SK-N-MC (cell line): ENCODE measurements around the gene CLPSL1.

Experiments
- DNase-seq: peaks from one replicate; pipeline ENCODE4 v3.0.0-alpha.2; 2011; ENCODE audit warnings: low read depth, low spot score
- H3K27ac ChIP-seq: fragments of 200-600 bp; sonication (generic); 2 replicates; pipeline ENCODE4 v1.5.1; 2016; ENCODE audit warnings: mixed run types
- H3K36me3 ChIP-seq: fragments of 200-600 bp; sonication (generic); 2 replicates; pipeline ENCODE4 v1.6.1; 2017; ENCODE audit warnings: antibody characterized with exemption, low read length, mixed read lengths; ENCODE audit not compliant: insufficient read depth
- H3K4me3 ChIP-seq: fragments of 200-600 bp; sonication (generic); 2 replicates; pipeline ENCODE4 v1.5.1; 2016
- H3K9ac ChIP-seq: fragments of 200-600 bp; sonication (generic); 2 replicates; pipeline ENCODE4 v1.8.0; 2017; ENCODE audit warnings: mixed run types, mixed read lengths; ENCODE audit not compliant: insufficient read length
- H3K9me3 ChIP-seq: fragments of 200-600 bp; sonication (generic); 2 replicates; pipeline ENCODE4 v1.6.1; 2017; ENCODE audit warnings: low read depth, mild to moderate bottlenecking, antibody characterized with exemption, low read length, moderate library complexity, mixed read lengths
- EZH2 ChIP-seq: fragments of 200-600 bp; sonication (generic); IDR thresholded peaks from one replicate; pipeline ENCODE4 v1.6.1; 2017; ENCODE audit warnings: antibody characterized with exemption
- FOXP2 ChIP-seq: optimal IDR thresholded peaks from 2 replicates; pipeline ENCODE3; 2011; ENCODE audit warnings: mild to moderate bottlenecking, moderate library complexity; ENCODE audit not compliant: insufficient read depth; ENCODE audit errors: extremely low read length, control extremely low read depth
- POLR2AphosphoS5 ChIP-seq: IDR thresholded peaks from 2 replicates; pipeline ENCODE4 v1.6.1; 2012; ENCODE audit warnings: mild to moderate bottlenecking, low read depth, low read length, borderline replicate concordance

CLPSL1 gene

GRCh38 chr6:35786272-35786671 is 5.5 kb downstream of the CLPSL1 start:
- no peaks in the 10 kb centered on the region for H3K36me3 ChIP-seq
- H3K27ac ChIP-seq, result no peak overlapping the region
- no peak for DNase-seq
- TF ChIP-seq FOXP2 (no peak), EZH2 (no peak), POLR2AphosphoS5 (no peak)
- H3K9ac ChIP-seq, result no peak overlapping the region
- no peaks in the 10 kb centered on the region for H3K9me3 ChIP-seq
- H3K4me3 ChIP-seq, result no peak overlapping the region; the same call in 1 of the 2 replicates

- TF ChIP-seq FOXP2 (no peak), EZH2 (no peak)
Observed at GRCh38 chr6:35786810-35787209, 6.0 kb downstream of the CLPSL1 start.

GRCh38 chr6:35787266-35788218 is 6.7 kb downstream of the CLPSL1 start:
- Histone ChIP-seq H3K4me3 (peak overlapping the region; percentile 51), H3K9ac (no peak overlapping the region), H3K36me3 (no peaks in the 10 kb centered on the region), H3K27ac (no peak overlapping the region), H3K9me3 (no peaks in the 10 kb centered on the region)
- no peak for DNase-seq
- TF ChIP-seq POLR2AphosphoS5 (no peak), EZH2 (no peak), FOXP2 (no peak)

More at GRCh38 chr6:35786810-35787209, 6.0 kb downstream of the CLPSL1 start:
- H3K9ac ChIP-seq, result no peak overlapping the region
- no peaks in the 10 kb centered on the region for H3K9me3 ChIP-seq
- DNase-seq, result no peak
- peak overlapping the region; percentile 51 for H3K4me3 ChIP-seq
- no peaks in the 10 kb centered on the region for H3K36me3 ChIP-seq
- H3K27ac ChIP-seq, result no peak overlapping the region

GRCh38 chr6:35788423-35788982 is 7.7 kb downstream of the CLPSL1 start:
- Histone ChIP-seq H3K9me3 (no peaks in the 10 kb centered on the region), H3K27ac (no peak overlapping the region), H3K36me3 (no peaks in the 10 kb centered on the region), H3K9ac (no peak overlapping the region), H3K4me3 (no peak overlapping the region)
- TF ChIP-seq FOXP2 (no peak), EZH2 (no peak)
- DNase-seq, result no peak

GRCh38 chr6:35790683-35791082 is 9.9 kb downstream of the CLPSL1 start:
- no peak for TF ChIP-seq POLR2AphosphoS5

GRCh38 chr6:35794536-35795452 is 14.0 kb downstream of the CLPSL1 start:
- Histone ChIP-seq H3K27ac (no peak overlapping the region), H3K9ac (no peak overlapping the region), H3K9me3 (no peaks in the 10 kb centered on the region), H3K4me3 (no peak overlapping the region), H3K36me3 (no peaks in the 10 kb centered on the region)
- TF ChIP-seq POLR2AphosphoS5 (no peak), EZH2 (no peak), FOXP2 (no peak)
- DNase-seq, result no peak

More at GRCh38 chr6:35790683-35791082, 9.9 kb downstream of the CLPSL1 start:
- Histone ChIP-seq H3K9ac (no peak overlapping the region), H3K9me3 (no peaks in the 10 kb centered on the region), H3K4me3 (no peak overlapping the region), H3K27ac (no peak overlapping the region), H3K36me3 (no peaks in the 10 kb centered on the region)
- no peak for DNase-seq

GRCh38 chr6:35795453-35796071 is 14.7 kb downstream of the CLPSL1 start:
- Histone ChIP-seq H3K4me3 (no peak overlapping the region), H3K36me3 (no peaks in the 10 kb centered on the region), H3K27ac (no peak overlapping the region), H3K9me3 (no peaks in the 10 kb centered on the region), H3K9ac (no peak overlapping the region)
- TF ChIP-seq FOXP2 (no peak), EZH2 (no peak), POLR2AphosphoS5 (no peak)
- no peak for DNase-seq

GRCh38 chr6:35796236-35796635 is 15.4 kb downstream of the CLPSL1 start:
- no peak overlapping the region for H3K4me3 ChIP-seq
- H3K9me3 ChIP-seq, result no peaks in the 10 kb centered on the region
- no peak overlapping the region for H3K9ac ChIP-seq
- TF ChIP-seq EZH2 (no peak), POLR2AphosphoS5 (no peak), FOXP2 (no peak)
- no peak overlapping the region for H3K27ac ChIP-seq
- no peak for DNase-seq
- H3K36me3 ChIP-seq, result no peaks in the 10 kb centered on the region
